ENCODE data around the gene TERT.

TERT gene

DNA sequence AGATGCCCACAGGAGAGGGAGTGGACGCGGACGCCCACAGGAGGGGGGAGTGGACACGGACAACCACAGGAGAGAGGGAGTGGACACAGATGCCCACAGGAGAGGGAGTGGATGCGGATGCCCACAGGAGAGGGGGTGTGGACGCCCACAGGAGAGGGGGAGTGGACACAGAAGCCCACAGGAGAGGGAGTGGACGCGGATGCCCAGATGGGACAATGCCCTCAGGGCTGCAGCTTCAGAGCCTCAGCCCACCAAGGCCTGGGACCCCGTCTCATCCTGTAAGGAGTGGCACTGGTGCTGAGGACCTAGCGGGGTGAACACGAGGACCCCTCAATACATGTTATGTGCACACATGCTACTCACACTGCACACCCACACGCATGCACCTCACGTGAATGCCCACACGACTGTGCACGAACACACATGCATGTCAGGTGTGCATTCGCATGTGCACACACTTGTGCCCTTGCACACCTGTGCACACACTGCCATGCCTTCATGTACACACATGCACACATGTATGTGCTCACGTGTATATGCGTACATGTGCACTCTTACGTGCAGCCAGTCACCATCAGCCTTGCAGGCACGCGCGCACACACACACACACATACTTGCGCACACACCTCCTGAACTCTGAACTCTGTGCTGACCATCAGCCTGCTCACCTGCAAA, 34.9 kb downstream of the TERT start:
- no peak for DNase-seq (ENCODE audit: low spot score)

DNA sequence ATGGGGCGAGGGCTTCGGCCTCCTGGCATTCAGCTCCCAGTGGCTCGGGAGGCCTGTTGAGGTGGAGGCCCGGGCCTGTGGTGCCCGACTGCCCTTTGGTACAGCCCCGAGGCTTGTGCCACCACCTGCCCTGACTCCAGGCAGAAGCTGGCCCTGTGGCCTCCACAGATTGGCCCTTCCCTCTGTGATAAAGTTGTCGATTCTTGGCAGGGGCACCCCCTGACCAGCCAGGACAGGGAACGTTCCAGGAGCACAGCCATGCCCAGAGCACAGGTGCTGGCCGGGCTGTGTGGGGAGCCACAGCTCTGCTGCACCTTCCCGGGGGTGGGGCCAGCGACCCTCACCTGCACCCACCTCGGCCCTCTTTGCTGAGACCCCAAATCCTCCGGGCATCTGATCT, 37.0 kb downstream of the TERT start:
- no peak for DNase-seq (ENCODE audit: low spot score)

DNA sequence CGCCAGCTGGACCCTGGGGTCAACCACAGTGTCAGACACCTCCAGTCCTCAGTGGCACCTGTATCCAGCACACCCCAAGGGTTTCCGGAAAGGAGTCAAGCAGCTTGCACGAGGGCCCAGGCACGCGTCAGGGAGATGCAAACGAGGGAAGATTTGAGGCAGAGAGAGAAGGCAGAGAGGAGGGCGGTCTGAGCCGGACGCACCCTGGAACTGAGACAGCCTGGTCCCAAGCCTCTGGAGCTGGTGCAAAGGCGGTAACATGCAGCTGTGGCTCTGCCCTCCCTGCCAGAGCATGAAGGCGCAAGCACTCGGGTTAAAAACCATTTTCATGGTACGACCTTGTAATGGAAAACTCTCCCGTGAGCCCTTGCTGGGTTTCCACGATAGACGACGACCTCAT, 37.5 kb downstream of the TERT start:
- DNase-seq (ENCODE audit: low spot score) = no peak

DNA sequence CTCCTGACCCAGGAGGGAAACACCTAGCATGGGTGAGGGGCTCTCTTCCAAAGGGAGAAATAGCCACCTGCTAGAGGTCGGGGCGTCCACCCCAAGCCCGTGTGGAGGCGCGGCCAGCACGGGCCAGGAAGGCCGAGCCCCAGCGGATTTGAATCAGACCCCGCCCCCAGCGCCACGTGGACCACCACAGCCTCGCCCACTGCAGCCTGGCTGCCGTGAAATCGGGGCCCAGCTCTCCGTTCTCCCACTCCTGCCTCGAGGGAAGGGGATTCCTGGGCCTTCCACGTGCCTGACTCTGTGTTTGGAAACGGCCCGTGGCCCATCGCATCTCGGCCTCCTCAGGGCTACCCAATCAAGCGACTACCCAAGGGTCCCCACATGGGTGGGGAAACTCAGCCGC, 38.1 kb downstream of the TERT start:
- no peak for DNase-seq (ENCODE audit: low spot score)

DNA sequence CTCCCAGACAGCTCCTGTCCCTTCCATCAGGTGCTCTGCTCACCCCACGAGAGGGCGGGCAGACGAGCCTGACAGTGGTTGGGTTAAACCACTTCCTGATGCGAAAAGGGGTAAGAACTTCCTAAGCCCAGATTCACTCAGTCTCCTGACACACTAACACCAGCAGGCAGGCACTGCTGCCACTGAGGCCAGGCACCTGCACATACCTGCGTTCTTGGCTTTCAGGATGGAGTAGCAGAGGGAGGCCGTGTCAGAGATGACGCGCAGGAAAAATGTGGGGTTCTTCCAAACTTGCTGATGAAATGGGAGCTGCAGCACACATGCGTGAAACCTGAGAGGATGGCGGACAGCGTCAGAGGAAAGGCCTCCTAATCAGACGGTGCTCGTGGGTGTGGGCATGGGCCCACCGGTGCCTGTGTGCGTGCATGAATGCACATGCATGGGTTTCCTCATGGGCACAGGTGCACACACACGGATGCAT, 39.7 kb downstream of the TERT start:
- DNase-seq (ENCODE audit: low spot score) = no peak

DNA sequence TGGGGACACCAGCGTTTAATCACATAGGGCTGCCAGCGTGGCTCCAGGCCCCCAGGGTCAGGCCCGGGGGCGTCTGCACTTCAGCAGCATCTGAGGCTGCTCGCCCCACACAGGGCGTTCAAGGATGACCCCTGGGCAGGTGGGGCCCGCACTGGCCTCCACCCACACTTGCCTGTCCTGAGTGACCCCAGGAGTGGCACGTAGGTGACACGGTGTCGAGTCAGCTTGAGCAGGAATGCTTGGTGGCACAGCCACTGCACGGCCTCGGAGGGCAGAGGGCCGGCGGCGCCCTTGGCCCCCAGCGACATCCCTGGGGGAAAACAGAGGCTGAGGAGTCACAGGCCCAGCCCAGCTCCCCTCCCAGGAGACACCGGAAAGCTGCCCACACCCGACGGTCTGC, 40.7 kb downstream of the TERT start:
- no peak for DNase-seq (ENCODE audit: low spot score)

DNA sequence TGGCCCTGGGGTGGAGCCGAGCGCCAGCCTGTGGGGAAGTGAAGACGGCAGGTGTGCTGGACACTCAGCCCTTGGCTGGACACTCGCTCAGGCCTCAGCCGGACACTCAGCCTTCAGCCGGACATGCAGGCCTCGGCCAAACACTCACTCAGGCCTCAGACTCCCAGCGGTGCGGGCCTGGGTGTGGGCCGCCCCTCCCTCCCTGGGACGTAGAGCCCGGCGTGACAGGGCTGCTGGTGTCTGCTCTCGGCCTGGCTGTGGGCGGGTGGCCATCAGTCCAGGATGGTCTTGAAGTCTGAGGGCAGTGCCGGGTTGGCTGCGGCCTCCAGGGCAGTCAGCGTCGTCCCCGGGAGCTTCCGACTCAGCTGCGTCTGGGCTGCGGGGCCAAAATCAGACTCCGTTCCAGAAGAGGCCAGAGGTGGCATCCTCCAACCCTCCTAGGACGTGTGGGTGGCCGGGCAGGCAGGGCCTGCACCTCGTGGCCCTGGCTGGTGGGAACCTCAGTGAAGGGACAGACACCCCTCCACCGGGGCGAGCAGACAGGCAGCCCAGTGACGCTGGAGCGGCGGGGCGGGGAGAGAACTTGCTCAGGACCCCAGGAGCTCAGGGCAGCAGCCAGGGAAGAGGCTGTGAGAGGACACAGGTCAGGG, 41.3 kb downstream of the TERT start:
- DNase-seq (ENCODE audit: low spot score) = no peak

DNA sequence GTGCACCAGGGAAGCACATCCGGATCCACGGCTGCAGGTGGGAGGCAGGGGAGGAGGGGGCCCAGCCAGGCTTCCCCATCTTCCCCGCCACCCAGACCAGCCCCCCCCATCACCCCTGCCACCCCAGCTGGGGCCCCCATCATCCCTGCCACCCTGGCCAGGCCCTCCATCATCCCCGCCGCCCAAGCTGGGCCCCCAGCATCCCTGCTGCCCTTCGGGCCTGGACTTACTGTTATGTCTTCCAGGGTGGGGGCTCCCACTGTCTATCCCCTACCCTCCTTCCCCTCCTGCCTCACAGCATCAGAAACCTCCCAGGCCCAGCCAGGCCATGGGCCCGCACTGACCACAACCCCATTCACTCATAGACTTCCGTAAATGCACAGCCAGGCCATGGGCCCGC, 42.2 kb downstream of the TERT start:
- no peak for DNase-seq (ENCODE audit: low spot score)

DNA sequence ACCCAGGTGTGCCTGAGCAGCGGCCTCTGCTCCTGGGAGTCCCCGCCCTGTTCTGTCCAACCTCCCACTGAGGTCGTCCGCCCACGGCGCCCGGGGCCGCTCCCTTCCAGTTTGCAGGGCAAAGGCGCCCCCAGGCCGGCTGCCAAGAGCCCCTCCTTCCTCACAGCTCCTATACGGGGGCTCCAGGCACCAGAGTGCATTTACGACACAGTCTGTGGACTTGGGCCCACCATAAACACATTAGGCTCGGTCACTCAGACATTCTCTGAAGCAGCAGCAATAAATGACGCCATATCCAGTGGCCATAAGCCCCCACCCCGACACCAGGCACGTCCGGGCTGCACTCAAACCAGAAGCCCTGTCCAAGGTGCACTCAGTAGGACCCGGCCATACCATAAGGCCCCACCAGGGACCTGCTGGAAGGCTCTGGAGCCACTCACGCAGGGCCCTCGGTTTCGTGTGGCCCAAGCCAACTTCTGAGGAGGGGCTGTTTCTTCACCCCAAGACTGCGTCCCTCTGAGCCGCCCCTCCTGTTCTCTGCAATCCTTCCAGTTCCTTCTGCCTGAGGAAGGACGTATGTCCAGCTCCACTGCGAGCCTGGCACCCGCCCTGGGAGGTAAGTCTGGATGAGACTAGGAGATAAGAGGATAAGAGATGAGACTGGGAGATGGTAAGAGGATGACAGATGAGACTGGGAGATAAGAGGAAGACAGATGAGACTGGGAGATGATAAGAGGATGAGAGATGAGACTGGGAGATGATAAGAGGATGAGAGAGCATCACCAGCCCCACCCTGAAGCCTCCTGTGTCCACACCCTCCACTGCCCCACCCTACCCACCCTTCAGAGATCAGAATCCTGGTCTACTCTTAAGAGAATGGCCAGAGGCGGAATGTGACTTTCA, 42.9 kb downstream of the TERT start:
- no peak for DNase-seq (ENCODE audit: low spot score)

DNA sequence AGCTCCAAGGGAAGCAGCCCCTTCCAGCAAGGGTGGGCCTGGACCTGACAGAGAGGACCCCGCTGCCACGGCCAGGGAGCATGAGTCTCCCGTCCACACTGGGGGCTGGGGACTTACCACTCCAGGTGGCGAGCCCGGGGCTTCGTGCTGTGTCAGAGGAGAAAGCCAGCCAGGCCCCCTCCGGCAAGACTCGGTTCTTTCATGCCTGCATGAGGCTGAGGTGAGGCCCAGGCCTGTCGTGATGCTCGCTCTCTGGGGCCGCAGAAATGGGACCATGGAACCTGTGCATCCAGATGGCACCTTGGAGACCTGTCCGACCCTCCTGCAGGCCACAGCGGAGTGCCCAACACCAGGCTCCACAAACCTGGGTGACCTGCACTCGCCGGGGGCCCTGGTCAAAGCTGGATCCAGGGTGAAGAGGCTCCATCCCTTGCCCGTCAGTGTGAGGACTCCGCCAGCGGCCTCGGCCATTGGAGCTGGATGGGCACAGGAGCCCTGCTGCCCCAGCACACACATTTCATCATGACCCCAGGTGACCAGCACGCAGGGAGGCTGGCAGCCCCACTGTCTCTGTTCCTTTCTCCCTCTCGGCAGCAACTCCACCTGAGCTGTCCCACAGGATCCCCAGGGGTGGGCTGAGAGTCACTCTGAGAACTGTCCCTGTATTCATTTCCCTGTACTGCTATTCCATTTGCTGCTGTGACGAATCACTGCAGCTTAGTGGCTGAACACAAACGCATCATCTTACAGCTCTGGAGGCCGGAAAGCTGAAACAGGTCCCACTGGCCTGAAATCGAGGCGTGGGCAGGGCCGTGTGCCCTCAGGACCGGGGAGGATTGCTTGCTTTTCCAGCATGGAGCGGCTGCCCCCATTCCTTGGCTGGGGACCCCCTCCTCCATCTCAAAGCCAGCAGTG, 45.2 kb downstream of the TERT start:
- no peak for DNase-seq (ENCODE audit: low spot score)

DNA sequence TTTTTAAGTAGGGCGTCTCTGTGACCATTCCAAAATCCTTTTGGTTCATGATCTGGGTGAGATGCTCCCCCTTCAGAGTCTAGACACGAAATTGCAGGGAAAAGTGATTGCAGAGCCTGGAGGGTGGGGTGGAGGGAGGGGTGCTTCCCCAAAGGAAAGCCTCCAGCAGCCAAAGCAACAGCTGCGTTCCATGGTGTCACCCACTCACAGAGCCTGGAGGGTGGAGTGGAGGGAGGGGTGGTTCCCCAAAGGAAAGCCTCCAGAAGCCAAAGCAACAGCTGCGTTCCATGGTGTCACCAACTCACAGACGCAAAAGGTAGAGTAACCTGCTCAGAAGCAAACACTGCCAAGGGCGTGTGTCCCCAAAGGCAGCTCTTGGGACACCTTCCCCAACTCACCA, 47.1 kb downstream of the TERT start:
- DNase-seq (ENCODE audit: low spot score) = no peak

DNA sequence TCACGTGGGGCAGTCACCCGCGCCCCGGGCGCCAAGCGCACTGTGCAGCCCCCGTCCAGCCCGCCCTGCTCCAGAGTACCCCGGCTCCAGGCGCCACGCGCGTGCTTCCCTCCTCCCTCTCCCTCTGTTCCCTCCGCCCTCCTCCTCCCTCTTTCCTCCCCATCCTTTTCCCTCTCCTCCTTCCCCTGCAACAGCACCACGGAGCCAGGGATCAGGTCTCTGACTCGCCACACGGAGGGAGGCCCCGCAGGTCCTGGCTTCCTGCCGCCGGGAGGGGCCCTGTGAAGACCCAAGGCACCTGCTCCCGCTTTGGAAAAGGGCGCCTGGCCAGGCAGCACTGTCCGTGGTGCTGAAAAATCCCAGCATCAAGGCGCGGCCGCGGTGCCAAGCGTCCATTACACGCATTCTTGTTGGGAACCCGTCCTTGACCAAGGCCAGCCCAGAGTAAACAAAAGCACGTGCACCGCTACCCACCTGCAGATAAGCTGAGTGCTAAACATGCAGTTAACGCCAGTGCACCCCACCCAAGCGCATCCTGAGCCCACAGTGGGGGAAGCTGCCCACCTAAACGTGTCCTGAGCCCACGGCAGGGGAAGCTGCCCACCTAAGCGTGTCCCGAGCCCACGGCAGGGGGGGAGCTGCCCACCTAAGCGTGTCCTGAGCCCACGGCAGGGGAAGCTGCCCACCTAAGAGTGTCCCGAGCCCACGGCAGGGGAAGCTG, 48.0 kb downstream of the TERT start:
- peak; percentile 16 for DNase-seq (ENCODE audit: low spot score)

DNA sequence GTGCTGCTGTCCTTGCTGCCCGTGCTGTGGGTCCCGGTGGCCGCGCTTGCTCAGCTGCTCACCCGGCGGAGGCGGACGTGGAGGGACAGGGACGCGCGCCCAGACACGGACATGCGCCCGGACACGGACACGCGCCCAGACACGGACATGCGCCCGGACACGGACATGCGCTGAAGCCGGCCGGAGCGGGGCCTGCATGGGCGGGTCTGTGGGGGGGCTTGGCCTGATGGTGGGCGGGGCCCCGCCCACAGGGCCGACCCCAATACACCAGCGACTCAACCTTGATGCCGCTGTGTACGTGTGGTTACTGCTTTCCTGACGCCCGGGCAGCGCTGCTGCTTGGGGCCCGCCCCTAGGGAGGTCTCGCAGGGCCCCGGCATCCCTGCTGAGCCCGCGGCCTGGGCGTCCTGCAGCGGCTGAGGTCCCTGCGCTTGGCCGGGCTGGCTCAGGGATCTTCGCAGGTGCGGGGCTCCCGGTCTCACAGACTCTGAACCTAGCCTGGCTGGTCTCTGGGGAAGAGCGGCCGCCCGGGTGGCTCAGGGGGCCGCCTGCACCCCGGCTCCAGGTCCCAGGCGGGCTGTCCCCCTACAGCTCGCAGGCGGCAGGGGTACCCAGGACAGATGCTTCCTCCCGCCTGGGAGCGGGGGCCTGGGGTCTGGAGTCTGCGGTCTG, 48.8 kb downstream of the TERT start:
- no peak for DNase-seq (ENCODE audit: low spot score)

DNA sequence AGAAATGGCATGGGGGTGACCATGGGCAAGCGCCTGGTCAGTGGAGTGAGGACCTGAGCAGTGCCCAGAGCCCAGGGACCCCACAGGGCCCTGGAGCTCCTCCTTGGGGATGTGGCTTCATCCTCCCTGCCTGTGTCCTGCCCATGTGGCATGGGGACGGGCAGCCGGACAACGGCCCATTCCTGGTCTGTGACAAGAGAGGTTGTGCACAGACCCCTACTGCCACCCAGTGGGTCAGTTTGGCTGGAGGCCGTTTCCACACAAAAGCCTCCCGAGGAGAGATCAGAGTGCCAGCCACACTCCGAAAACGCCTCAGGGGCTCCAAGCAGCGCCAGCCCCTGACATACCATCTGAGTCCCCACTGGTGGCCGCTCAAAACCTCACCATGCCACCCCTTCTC, 49.9 kb downstream of the TERT start:
- DNase-seq (ENCODE audit: low spot score) = no peak

DNA sequence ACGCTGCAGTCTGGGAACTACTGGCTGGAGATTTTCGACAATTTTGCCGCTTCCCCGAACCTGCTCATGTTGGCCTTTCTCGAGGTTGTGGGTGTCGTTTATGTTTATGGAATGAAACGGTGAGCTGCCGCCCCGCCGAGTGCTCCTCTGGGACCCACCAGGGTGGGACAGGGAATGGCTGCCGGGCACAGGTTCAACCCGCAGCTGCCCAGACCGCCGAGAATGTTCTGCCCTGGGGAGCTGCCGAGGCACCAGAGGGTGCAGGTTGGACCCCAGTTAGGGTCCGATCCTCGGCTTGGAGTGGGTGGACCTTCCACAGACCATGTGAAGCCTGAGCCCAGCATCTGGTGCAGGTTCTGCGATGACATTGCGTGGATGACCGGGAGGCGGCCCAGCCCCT, 50.6 kb downstream of the TERT start:
- DNase-seq (ENCODE audit: low spot score) = no peak

DNA sequence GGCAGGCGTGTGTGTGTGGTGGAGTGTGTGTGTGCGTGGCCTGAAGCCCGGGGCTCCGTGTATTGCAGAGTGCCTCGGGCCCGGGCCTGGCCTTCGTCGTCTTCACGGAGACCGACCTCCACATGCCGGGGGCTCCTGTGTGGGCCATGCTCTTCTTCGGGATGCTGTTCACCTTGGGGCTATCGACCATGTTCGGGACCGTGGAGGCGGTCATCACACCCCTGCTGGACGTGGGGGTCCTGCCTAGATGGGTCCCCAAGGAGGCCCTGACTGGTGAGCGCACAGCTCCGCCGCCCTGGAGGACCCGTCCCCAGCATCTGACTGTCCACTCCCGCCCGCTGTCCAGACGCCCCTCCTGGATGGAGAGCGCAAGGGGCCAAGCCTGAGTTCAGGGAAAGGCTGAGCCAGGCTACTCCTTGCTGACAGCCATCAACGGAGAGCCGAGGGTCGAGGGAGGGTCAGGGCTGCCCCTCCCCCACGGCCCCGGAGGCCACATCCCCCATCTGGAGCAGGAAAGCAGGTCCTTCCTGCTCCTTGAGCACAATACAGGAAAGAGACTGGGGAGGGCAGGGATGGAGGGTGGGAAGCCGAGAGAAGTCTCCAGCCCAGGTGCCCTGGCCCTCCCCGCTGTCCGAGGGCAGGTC, 51.3 kb downstream of the TERT start:
- DNase-seq (ENCODE audit: low spot score) = no peak

DNA sequence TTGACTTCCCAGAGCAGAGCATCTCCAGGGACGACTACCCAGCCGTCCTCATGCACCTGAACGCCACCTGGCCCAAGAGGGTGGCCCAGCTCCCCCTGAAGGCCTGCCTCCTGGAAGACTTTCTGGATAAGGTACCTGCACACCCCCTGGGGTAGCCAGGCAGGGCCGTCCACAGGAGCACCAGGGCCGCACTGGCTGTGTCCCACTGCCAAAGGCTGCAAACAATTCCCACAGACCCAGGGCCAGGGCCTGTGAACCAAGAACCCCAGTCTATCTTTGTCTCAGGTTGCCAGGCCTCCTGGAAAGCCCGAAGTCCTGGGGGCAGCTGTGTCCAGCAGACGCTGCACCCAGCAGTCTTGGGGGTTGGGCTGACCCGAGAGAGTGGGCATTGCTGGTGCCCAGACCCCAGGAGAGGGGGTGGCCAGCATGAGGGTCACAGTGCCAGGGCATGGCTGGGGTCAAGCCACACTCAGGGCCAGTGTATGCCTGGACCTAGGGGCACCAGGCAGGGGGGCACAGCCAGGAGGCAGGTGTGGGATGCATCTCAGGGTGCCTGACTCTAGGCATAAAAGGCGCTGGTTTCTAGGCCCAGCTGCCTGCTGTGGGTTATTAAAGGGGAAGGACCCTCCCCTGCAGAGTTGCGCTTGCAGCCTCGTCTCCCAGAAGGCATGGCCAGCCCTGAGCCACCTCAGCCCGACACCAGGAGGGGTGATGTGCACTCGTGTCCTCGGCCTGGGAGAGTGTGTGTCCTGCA, 52.0 kb downstream of the TERT start:
- no peak for DNase-seq (ENCODE audit: low spot score)

DNA sequence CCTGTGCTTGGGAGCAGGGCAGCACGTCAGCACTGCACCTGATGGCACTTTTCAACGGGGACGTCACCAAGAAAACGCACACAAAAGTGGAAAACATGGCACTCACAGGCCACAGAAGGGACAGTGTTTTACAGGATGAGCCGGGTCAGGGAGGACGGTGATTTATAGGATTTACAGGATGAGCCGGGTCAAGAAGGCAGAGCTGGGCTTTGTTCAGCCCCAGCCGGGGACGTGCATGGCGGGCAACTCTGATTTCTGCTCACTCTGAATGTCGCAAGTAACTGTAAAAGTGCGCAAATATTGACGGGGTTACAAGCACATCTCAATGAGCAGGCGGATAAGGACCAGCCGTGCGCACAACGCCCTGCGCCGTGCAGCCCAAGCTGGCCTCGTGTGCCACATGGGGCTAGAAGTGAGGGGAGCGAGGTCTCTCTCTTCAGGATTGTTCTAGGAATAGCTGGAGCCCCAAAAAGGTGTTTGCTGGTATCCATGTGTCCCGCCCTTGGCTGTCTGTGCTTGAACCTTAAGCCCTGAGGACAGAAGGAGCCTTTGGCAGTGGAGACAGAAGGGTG, 53.3 kb downstream of the TERT start:
- DNase-seq (ENCODE audit: low spot score) = no peak
